Esophagus squamous epithelium (tissue), 5 donors: Measurements from ENCODE around the gene COG2. TPM values are rescaled to one million over a fixed set of nuclear protein-coding genes. Genes with fewer than 3 reads are reported as not detected.

Source experiments
- DNase-seq: peaks from one replicate; lab custom pipeline; 2025; lab: John Stamatoyannopoulos, UW
- H3K27ac ChIP-seq, 4 donors: fragments of 200-600 bp; sonication (generic); one replicate each; pipeline ENCODE4 v1.5.1; 2016 to 2019; ENCODE audit warnings: mild to moderate bottlenecking in 1 of 4
- H3K27me3 ChIP-seq, 4 donors: fragments of 200-600 bp; sonication (generic); 1 replicate in 3 of 4; 2 replicates in 1 of 4; pipeline versions ENCODE4 v1.5.1 to v1.6.0; 2017 to 2021; ENCODE audit warnings: antibody characterized with exemption in 1 of 4
- H3K36me3 ChIP-seq, 3 donors: fragments of 200-600 bp; sonication (generic); one replicate each; pipeline ENCODE4 v1.5.1; 2016 to 2019
- H3K4me1 ChIP-seq, 3 donors: fragments of 200-600 bp; sonication (generic); one replicate each; pipeline ENCODE4 v1.5.1; 2017 to 2019
- H3K4me3 ChIP-seq, 4 donors: fragments of 200-600 bp; sonication (generic); 1 replicate in 3 of 4; 2 replicates in 1 of 4; pipeline ENCODE4 v1.5.1; 2016 to 2019; ENCODE audit warnings: mild to moderate bottlenecking in 2 of 4, moderate library complexity in 1 of 4
- H3K9me3 ChIP-seq, 3 donors: fragments of 200-600 bp; sonication (generic); one replicate each; pipeline ENCODE4 v1.5.1; 2016 to 2019
- CTCF ChIP-seq, 6 experiments: fragments of 450-650 bp in 4 of 6; fragments of 200-600 bp in 2 of 6; sonication (generic) in 2 of 6; IDR thresholded peaks; one replicate each; pipeline ENCODE4 v1.5.1; 2016 to 2019; ENCODE audit warnings: antibody characterized with exemption in 6 of 6, mild to moderate bottlenecking in 4 of 6, moderate library complexity in 4 of 6
- POLR2A ChIP-seq, 4 donors: fragments of 450-650 bp; IDR thresholded peaks; one replicate each; pipeline ENCODE4 v1.6.1; 2017; ENCODE audit warnings: antibody characterized with exemption in 4 of 4, mild to moderate bottlenecking in 4 of 4, moderate library complexity in 3 of 4
- WGBS, 2 donors: methylation state at CpG; one replicate each; pipeline ENCODE4 v1.1.5; 2018; 5-methylcytosine and 5-hydroxymethylcytosine counted together
- intact Hi-C: fragments of 100-400 bp; cut with DNase I; formaldehyde crosslinking; loops from one replicate; pipeline ENCODE4 v1.15.0; 2022
- total RNA-seq, 4 donors: library from RNA; depleted of rRNA; stranded (reverse); fragments of >200 nt; gene quantifications; one replicate each; pipeline ENCODE4 v1.1.0, GENCODE V29; 2016
- donor health status: DM: yes; HTN: yes; CAD: no.

The COG2 gene
- total RNA-seq, 4 donors from 2014 or later: 12.7 to 27.7 (median 18.5) TPM

- Histone ChIP-seq H3K27ac (no peak overlapping the region), H3K4me1 (no peaks in the 10 kb centered on the region), H3K27me3 (peaks cover 0 to 15% (median 0%) of the 10 kb centered on the region in 4 donors), H3K4me3 (no peak overlapping the region), H3K36me3 (no peaks in the 10 kb centered on the region), H3K9me3 (no peaks in the 10 kb centered on the region)
- WGBS, 2 donors: 62 to 73% methylated on average over 7 of the region's 7 CpGs
- intact Hi-C loops: no loop called here
- TF ChIP-seq POLR2A (IDR thresholded peaks at IDR 0.05) (no peak), CTCF (IDR thresholded peaks at IDR 0.05) (no peak)
- DNase-seq: no peak
Measured at GRCh38 chr1:230621324-230622030, 20.8 kb upstream of the COG2 start.

- H3K4me1 ChIP-seq: no peaks in the 10 kb centered on the region
- H3K36me3 ChIP-seq: no peaks in the 10 kb centered on the region
- no peak for DNase-seq
- no peak overlapping the region for H3K27ac ChIP-seq
- no peak for TF ChIP-seq POLR2A (IDR thresholded peaks at IDR 0.05)
- TF ChIP-seq CTCF (IDR thresholded peaks at IDR 0.05): no peak
- H3K4me3 ChIP-seq: no peak overlapping the region
- intact Hi-C loops: no loop called here
- WGBS, 2 donors: 62 to 67% methylated on average over 4 of the region's 4 CpGs
- H3K27me3 ChIP-seq: peaks cover 0 to 15% (median 0%) of the 10 kb centered on the region in 4 donors
- no peaks in the 10 kb centered on the region for H3K9me3 ChIP-seq
Measured at GRCh38 chr1:230622151-230622550, 20.1 kb upstream of the COG2 start.

GRCh38 chr1:230624097-230624713 is 18.1 kb upstream of the COG2 start:
- WGBS, 2 donors: 88 to 90% methylated on average over 19 of the region's 19 CpGs
- intact Hi-C loops: no loop called here
- Histone ChIP-seq H3K4me1 (no peaks in the 10 kb centered on the region), H3K4me3 (no peak overlapping the region), H3K9me3 (no peaks in the 10 kb centered on the region), H3K27ac (no peak overlapping the region), H3K27me3 (peaks cover 0 to 11% (median 0%) of the 10 kb centered on the region in 4 donors), H3K36me3 (no peaks in the 10 kb centered on the region)
- no peak for DNase-seq
- TF ChIP-seq CTCF (IDR thresholded peaks at IDR 0.05) (no peak), POLR2A (IDR thresholded peaks at IDR 0.05) (no peak)

DNA sequence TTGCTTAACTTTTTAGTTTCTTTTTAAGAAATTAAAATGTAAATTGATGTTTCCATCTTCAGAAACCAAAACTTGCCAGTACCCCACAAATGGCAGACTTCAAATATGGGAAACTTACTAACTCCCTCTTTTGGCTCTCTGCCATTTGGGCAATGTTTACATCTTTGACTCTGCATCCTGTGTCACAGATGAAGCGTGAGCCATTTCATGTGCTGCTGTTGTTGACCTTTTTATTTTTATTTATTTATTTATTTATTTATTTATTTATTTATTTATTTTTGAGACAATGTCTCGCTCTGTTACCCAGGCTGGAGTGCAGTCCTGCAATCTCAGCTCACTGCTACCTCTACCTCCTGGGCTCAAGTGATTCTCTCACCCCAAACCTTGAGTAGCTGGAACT is 16.0 kb upstream of the COG2 start:
- no peak overlapping the region for H3K4me3 ChIP-seq
- 74 to 80% methylated on average over 2 of the region's 2 CpGs for WGBS, 2 donors
- no peaks in the 10 kb centered on the region for H3K4me1 ChIP-seq
- intact Hi-C loops: no loop called here
- H3K27ac ChIP-seq: no peak overlapping the region
- TF ChIP-seq CTCF (IDR thresholded peaks at IDR 0.05) (no peak), POLR2A (IDR thresholded peaks at IDR 0.05) (no peak)
- no peaks in the 10 kb centered on the region for H3K9me3 ChIP-seq
- H3K27me3 ChIP-seq: peaks cover 0 to 5% (median 0%) of the 10 kb centered on the region in 4 donors
- no peak for DNase-seq
- no peaks in the 10 kb centered on the region for H3K36me3 ChIP-seq

DNA sequence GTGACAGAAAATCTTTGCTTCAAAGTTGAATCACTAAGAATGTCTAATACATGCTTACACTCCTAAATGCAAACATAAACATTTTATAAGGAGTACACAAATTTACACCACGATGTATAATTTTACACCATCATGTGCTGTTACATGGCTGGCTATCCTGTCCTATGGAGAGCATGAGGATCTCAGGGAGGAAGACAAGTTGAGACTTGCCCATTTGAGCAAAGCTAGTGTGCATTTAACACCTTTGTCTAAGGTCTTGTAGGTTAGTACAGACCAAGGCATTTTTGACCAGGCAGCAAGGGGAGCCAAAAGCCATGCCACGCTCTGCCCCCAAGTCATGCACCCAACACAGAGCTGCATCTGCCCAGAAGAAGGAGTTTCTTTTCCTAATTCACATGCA is 14.5 kb upstream of the COG2 start:
- Histone ChIP-seq H3K9me3 (no peaks in the 10 kb centered on the region), H3K4me1 (no peaks in the 10 kb centered on the region), H3K27ac (no peak overlapping the region), H3K27me3 (peaks cover 0 to 10% (median 0%) of the 10 kb centered on the region in 4 donors), H3K4me3 (no peak overlapping the region), H3K36me3 (no peaks in the 10 kb centered on the region)
- TF ChIP-seq POLR2A (IDR thresholded peaks at IDR 0.05): no peak
- TF ChIP-seq CTCF (IDR thresholded peaks at IDR 0.05): no peak
- WGBS, 2 donors: 76 to 80% methylated on average over 2 of the region's 2 CpGs
- intact Hi-C loops: no loop called here
- no peak for DNase-seq
